CD4-positive, alpha-beta T cell treated with Interleukin-10 for 1 hour (primary cell): Measurements from ENCODE around the gene CBY1.
A peak's percentile ranks its signal among the peaks of the same experiment; 100 is the strongest.

Experiments used
- DNase-seq: peaks from one replicate; pipeline ENCODE4 v3.0.0-alpha.2; 2020

Gene CBY1

GRCh38 chr22:38652859-38653258 is 3.6 kb upstream of the CBY1 start:
- no peak for DNase-seq

- DNase-seq, result no peak
These were observed 2.7 kb upstream of the CBY1 start for GRCh38 chr22:38653741-38654140.

DNA sequence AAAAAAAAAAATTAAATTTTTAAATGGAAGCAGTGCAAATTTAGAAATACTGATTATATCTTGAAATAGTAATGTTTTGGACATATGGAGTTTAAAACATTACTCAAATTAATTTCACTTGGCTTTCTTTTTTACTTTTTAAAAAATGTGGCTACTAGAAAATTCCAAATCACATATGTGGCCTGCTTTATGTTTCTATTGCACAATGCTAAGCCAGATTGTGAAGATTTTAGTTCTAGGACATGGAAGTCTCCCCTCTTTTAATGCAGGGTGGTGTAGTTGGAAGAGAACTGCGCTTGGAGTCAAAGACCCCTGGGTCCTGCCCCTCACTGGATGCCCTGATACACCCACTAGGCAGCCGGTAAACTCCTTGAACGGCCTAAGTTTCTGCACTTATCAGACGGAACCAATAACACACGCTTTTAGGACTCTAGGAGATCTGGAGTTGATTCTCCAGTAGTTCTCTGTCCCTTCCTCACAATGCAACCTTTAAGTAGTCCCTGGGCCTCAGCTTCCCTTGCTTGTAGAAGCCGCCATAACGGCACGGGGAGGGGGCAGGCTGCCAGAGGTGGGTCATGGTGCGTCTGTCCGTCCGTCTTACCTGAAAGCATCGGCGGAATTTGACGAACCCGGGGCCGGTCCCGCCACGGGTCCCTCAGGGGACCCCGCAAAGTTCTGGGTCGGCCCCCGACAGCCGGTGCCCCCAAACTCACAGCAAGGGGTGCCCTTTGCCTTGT is 751 bp upstream of the CBY1 start:
- DNase-seq, result no peak

- DNase-seq, result peak; percentile 37
These were observed 839 bp downstream of the CBY1 start for GRCh38 chr22:38657045-38657909.

DNA sequence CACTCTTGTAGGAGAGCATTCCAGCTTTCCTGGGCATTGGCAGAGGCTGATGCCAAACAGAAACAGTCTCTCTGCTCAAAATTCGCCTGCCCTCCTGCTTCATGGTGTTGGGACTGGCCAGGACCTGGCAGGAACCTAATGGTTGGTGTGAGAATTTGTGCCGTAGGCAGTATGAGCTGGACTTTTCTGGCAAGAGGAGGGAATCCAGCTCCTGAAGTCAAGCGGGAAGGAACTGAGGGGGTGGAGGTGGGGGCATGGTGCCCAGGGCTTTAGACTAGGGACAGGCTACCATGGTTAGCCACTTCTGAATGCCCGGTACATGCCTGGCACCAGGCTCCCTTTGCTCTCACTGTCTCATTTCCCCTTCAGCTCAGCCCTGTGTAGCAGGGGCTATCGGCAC is 18.4 kb downstream of the CBY1 start:
- DNase-seq, result no peak

GRCh38 chr22:38675833-38676232 is 19.4 kb downstream of the CBY1 start:
- no peak for DNase-seq

DNA sequence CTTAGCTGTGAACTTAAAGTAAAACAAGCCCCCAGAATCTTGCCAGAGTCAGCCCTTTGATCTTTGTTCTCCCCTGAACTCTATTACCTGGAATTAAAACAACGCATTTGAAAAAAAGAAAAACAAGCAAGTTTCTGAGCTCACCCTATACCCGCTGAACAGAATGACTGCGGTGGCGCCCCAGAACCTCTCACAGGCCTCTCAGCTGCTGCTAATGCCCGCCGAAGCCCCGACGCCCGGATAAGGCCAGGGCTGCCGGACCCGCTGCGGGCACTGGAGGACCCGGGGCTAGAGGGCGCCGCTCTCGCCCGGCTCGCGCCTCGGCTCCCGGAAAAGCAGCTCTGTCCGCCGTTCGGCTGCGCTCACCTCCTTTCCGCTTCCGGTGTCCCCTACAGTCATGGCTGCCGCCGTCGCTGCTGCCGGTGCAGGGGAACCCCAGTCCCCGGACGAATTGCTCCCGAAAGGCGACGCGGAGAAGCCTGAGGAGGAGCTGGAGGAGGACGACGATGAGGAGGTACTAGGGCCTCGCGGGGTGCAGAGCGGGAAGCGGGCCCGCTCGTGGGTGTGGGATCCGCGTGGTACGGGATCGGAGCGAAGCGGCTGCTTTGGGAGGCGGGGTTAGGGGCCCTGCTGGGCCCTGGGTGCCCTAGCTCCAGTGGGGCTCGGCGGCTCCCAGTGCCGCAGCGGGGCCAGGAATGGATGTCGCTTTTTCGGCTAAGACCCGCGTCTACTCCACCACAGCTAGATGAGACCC is 25.3 kb downstream of the CBY1 start, which contains the start of gene TOMM22:
Gene TOMM22, plus strand, starts transcription at position 376 of the 754 bp plus-strand sequence. Its CDS starts 22 bp downstream, at position 398.
- peak; percentile 87 for DNase-seq

DNA sequence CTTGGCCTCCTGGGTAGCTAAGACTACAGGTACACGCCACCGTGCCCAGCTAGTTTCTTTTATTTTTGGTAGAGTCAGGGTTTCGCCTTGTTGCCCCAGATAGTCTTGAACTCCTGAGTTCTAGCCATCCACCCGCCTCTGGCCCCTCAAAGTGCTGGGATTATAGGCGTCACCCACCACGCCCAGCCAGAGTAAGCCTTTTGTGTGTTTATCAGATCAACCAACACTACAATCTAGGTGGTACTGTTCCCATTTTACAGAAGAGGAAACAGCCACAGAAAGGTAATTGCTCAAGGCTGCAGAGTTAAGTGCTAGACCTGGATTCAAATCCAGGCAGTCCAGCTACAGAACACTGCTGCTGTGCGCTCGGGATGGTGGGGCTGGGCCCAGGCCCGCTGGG is 28.5 kb downstream of the CBY1 start:
- no peak for DNase-seq

- no peak for DNase-seq
These were observed 29.3 kb downstream of the CBY1 start for GRCh38 chr22:38685761-38686160.

GRCh38 chr22:38689651-38690050 is 33.2 kb downstream of the CBY1 start:
- DNase-seq, result no peak

DNA sequence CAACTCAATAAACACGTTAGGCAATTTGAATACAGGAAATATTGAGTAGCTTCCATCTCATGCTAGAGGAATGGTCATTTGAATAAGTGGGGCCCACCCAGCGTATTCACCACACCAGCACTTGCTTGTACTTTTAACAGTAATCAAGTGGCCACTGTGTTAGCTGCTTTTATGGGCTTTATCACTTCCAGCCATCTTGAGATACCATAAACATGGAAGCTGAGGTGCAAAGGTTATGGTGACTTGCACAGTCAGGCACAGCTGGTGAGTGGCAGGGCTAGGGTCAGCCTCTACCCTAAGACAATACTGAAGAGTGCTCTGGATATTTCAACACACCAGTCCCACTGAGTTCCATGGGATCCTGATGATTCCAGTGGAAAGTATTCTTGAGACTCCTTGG is 37.6 kb downstream of the CBY1 start:
- no peak for DNase-seq

DNA sequence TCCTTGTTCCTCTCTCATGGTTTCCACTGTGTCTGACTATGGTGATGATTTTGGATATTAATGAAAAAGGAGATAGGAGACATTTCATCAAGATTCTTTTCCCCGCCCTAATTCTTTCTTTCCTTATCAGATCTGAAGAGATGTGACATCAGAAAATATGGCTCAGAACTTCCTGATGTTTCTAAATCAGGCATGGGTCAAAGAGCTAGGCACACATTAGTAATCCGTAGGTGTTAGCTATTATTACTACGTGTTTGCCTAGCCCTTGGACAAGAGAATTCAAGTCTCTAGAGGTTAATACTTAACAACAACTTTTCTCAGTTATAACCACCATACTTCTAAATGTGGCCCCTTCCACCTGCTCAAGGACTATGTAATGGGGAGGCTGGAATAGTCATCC is 38.5 kb downstream of the CBY1 start:
- no peak for DNase-seq

DNA sequence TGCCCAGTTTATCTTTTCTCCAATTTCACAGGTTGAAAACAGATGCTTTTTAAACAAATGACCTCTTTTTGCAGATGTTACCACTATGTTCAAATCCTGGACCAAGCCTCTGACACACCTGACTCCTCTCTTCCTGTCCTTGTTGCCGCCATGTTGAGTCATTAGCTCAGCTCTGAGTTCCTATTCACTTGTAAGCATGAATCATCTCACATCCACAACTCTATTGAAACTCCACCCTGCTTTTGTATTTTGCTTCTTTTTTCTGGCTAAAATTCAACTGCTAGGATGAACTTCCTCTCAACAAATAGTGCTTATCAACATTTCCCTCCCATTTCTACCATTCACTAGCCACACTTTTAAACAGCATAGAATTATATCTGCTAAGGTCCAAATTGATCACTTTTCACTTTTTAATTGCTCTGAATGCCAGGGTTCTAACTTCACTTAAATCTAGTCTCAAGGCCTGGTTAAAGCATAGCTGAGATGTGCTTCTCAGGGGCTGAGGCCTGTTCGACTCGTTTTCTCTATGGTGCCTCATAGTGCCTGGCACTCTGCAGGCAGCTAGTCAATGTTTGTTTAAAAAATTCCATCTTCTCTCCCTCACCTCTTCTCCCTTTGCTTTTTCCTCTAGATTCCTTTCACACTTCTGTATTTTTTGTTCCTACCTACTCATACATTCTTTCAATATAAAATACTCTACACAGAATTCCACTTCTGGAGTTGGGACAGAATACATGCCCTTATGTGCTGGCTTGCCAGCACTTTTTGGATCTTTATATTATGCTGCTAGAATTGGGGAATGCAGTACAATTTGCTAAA is 40.4 kb downstream of the CBY1 start:
- DNase-seq, result peak; percentile 32

- no peak for DNase-seq
These were observed 41.1 kb downstream of the CBY1 start for GRCh38 chr22:38697425-38698089.

DNA sequence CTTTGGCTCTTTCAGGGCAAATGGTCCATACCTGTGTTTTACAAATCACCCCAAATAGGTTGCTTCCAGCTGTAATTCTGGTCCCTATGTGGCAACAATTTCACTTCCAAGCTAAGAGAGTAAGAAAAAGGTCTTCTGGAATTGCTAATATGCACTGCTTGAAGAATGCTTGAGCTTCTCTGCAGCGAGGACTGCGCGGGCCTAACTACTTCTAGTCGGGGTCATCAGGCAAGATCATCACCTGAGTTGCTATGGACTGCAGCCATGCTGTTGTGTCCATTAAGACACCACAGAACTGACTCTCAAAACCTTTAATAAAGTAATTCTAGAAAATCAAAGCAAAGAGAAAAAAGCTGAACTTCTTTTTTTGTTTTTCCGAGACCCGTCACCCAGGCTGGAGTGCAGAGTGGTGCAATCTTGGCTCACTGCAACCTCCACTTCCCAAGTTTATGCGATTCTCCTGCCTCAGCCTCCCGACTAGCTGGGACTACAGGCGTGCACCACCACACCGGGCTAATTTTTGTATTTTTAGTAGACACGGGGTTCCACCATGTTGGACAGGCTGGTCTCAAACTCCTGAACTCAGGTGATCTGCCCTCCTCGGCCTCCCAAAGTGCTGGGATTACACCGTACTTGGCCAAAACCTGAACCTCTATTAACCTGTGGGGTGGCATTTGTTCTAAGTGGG is 42.1 kb downstream of the CBY1 start:
- DNase-seq, result no peak

GRCh38 chr22:38699143-38699542 is 42.7 kb downstream of the CBY1 start:
- no peak for DNase-seq

DNA sequence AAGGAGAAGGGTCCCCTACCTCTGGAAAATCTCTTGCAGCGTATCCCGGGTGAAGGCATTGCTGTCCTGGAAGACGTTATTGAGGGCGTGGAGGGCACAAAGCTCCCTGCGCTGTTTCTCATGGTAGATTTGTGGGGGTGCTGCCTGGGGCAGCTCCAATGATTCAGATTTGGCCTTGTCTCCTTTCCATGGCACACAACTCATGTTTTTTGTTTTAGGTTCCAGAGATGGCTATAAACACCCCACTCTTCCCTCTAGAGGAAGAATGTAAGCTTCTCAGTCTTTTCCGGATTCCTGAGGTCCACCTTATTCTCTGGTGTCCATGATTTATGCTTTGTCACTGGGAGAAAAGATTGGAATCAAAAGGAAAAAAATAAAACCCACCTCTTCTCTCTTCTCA is 43.3 kb downstream of the CBY1 start:
- DNase-seq, result no peak

DNA sequence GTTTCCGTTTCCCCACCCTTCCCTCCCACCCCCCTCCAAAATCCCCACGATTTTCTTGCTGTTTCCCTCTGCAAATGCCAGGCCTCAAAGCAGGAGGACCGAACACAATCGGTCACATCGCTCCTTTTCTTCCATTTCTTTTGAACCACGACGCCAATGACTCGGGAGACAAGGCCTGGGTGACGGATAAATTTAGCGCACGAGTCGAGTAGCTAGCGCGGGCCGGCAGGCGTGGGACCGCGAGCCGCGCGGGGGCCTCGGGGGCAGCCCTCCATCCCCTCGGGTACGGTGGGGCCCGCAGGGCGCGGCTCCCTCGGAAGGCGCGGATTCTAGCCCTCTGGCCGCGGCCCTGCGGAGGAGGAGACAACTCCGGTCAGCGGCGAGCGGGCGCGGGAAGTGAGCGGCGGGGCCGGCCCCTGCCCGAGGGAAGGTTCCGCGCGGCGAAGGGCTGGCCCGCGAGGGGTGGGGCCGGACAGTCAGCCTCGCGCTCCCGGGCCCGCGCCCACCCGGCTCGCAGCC is 43.9 kb downstream of the CBY1 start:
- DNase-seq, result peak; percentile 47

GRCh38 chr22:38700789-38701628 is 44.6 kb downstream of the CBY1 start, which contains the start of gene JOSD1:
TSS of gene JOSD1 (minus strand) at chr22:38700943. CDS start at chr22:38699987, 956 bp downstream.
- peak; percentile 98 for DNase-seq

DNA sequence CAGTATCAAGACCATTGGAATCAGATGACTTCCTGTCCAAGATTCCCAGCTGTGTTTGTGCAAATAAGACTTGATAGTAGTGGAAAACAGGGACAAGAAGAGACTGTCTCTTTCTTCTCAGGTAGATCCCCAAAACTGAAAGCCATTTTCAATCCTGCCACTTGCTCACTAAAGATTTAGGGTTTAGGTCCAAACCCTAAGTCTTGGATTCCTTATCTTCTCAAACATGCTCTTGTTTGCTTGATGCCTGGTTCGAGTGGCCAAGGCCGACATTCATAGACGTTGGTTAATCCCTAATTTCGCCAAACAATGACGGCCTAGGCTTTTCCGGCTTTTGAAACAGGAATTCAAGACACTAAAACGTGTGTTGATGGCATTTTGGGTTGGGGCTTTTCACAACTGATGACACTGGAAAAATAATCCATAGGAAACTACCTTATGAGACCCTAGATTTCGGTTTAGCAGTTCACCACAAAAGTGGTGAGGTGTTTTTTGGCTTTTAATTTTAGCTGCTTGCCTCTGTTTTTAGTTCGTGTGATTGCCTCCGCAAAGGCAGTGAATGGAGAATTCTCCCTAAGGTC is 48.3 kb downstream of the CBY1 start:
- no peak for DNase-seq
